ENCODE measurements around the gene UVRAG. TPM values are rescaled to one million over a fixed set of nuclear protein-coding genes. Genes with fewer than 3 reads are reported as not detected.

UVRAG gene
- total and polyA plus RNA-seq, 2 donors from 2014 or later = 7.2 to 27.9 TPM

GRCh38 chr11:76166314-76166713 is 351.3 kb downstream of the UVRAG start:
- intact Hi-C loops (cut with DNase I) = no loop called here
- FAIRE-seq = no peak

GRCh38 chr11:76167590-76167989 is 352.6 kb downstream of the UVRAG start:
- intact Hi-C loops (cut with DNase I) = no loop called here
- Histone ChIP-seq H3K36me3 (ENCODE audit: control insufficient read depth in 2 of 3, insufficient read depth in 3 of 3, low read length in 3 of 3) (no peaks in the 10 kb centered on the region), H3K4me3 (ENCODE audit: low read length in 3 of 3) (no peak overlapping the region), H3K9me3 (ENCODE audit: control insufficient read depth in 2 of 3, insufficient read depth in 1 of 3, low read length in 3 of 3) (no peaks in the 10 kb centered on the region), H3K9ac (ENCODE audit: low read length in 3 of 3) (no peak overlapping the region), H3K4me1 (ENCODE audit: control insufficient read depth in 2 of 3, insufficient read depth in 2 of 3, low read depth in 1 of 3, low read length in 3 of 3) (no peaks in the 10 kb centered on the region), H3K27me3 (ENCODE audit: control insufficient read depth, insufficient read depth, low read length) (no peaks in the 10 kb centered on the region), H3K27ac (ENCODE audit: low read depth in 2 of 2, low read length in 2 of 2) (no peak overlapping the region)
- DNase-seq = no peak
- TF ChIP-seq, protein P1, sequence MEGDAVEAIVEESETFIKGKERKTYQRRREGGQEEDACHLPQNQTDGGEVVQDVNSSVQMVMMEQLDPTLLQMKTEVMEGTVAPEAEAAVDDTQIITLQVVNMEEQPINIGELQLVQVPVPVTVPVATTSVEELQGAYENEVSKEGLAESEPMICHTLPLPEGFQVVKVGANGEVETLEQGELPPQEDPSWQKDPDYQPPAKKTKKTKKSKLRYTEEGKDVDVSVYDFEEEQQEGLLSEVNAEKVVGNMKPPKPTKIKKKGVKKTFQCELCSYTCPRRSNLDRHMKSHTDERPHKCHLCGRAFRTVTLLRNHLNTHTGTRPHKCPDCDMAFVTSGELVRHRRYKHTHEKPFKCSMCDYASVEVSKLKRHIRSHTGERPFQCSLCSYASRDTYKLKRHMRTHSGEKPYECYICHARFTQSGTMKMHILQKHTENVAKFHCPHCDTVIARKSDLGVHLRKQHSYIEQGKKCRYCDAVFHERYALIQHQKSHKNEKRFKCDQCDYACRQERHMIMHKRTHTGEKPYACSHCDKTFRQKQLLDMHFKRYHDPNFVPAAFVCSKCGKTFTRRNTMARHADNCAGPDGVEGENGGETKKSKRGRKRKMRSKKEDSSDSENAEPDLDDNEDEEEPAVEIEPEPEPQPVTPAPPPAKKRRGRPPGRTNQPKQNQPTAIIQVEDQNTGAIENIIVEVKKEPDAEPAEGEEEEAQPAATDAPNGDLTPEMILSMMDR (IDR thresholded peaks at IDR 0.05; ENCODE audit: borderline replicate concordance, extremely low read depth, insufficient read depth) = no peak
- no peak for FAIRE-seq

More at GRCh38 chr11:76166314-76166713, 351.3 kb downstream of the UVRAG start:
- Histone ChIP-seq H3K9me3 (ENCODE audit: control insufficient read depth in 2 of 3, insufficient read depth in 1 of 3, low read length in 3 of 3) (no peaks in the 10 kb centered on the region), H3K36me3 (ENCODE audit: control insufficient read depth in 2 of 3, insufficient read depth in 3 of 3, low read length in 3 of 3) (no peaks in the 10 kb centered on the region), H3K4me3 (ENCODE audit: low read length in 3 of 3) (no peak overlapping the region), H3K9ac (ENCODE audit: low read length in 3 of 3) (no peak overlapping the region), H3K27me3 (ENCODE audit: control insufficient read depth, insufficient read depth, low read length) (no peaks in the 10 kb centered on the region), H3K27ac (ENCODE audit: low read depth in 2 of 2, low read length in 2 of 2) (no peak overlapping the region), H3K4me1 (ENCODE audit: control insufficient read depth in 2 of 3, insufficient read depth in 2 of 3, low read depth in 1 of 3, low read length in 3 of 3) (no peaks in the 10 kb centered on the region)
- no peak for DNase-seq
- TF ChIP-seq, protein P1 (IDR thresholded peaks at IDR 0.05; ENCODE audit: borderline replicate concordance, extremely low read depth, insufficient read depth) = no peak

GRCh38 chr11:76169473-76169896 is 354.5 kb downstream of the UVRAG start:
- no peaks in the 10 kb centered on the region for H3K27me3 ChIP-seq (ENCODE audit: control insufficient read depth, insufficient read depth, low read length)
- no peaks in the 10 kb centered on the region for H3K4me1 ChIP-seq (ENCODE audit: control insufficient read depth in 2 of 3, insufficient read depth in 2 of 3, low read depth in 1 of 3, low read length in 3 of 3)
- no peak overlapping the region for H3K9ac ChIP-seq (ENCODE audit: low read length in 3 of 3)
- intact Hi-C loops (cut with DNase I) = no loop called here
- no peak for FAIRE-seq
- TF ChIP-seq, protein P1 (IDR thresholded peaks at IDR 0.05; ENCODE audit: borderline replicate concordance, extremely low read depth, insufficient read depth) = no peak
- no peak overlapping the region for H3K27ac ChIP-seq (ENCODE audit: low read depth in 2 of 2, low read length in 2 of 2)
- DNase-seq = peak in 3 of 5 donors; percentile 33 to 55 (median 37)
- H3K9me3 ChIP-seq (ENCODE audit: control insufficient read depth in 2 of 3, insufficient read depth in 1 of 3, low read length in 3 of 3) = no peaks in the 10 kb centered on the region
- no peak overlapping the region for H3K4me3 ChIP-seq (ENCODE audit: low read length in 3 of 3)
- no peaks in the 10 kb centered on the region for H3K36me3 ChIP-seq (ENCODE audit: control insufficient read depth in 2 of 3, insufficient read depth in 3 of 3, low read length in 3 of 3)

DNA sequence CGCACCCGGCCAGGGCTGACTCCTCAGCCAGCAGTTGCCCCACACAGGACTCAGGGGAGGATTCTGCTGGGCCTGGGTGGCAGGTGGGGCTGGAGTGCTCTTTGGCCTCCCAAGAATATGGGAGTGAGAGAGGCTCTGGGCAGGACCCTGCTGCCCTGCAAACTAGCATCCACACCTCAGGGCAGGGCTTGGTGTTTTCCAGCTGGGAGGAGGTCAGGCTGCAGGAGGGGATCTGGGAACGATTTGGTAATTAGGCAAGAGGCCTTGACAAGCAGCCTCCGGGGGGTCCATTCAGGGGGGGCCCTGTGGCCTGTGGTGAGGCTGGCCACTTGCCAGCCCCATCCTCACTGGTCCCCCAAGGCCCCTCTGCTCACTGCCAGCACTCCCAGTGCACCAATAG is 355.5 kb downstream of the UVRAG start:
- Histone ChIP-seq H3K4me1 (ENCODE audit: control insufficient read depth in 2 of 3, insufficient read depth in 2 of 3, low read depth in 1 of 3, low read length in 3 of 3) (no peaks in the 10 kb centered on the region), H3K9me3 (ENCODE audit: control insufficient read depth in 2 of 3, insufficient read depth in 1 of 3, low read length in 3 of 3) (no peaks in the 10 kb centered on the region), H3K9ac (ENCODE audit: low read length in 3 of 3) (no peak overlapping the region), H3K4me3 (ENCODE audit: low read length in 3 of 3) (no peak overlapping the region), H3K27me3 (ENCODE audit: control insufficient read depth, insufficient read depth, low read length) (no peaks in the 10 kb centered on the region), H3K27ac (ENCODE audit: low read depth in 2 of 2, low read length in 2 of 2) (no peak overlapping the region), H3K36me3 (ENCODE audit: control insufficient read depth in 2 of 3, insufficient read depth in 3 of 3, low read length in 3 of 3) (no peaks in the 10 kb centered on the region)
- intact Hi-C loops (cut with DNase I) = no loop called here
- FAIRE-seq (no peak), DNase-seq (no peak)
- TF ChIP-seq, protein P1 (IDR thresholded peaks at IDR 0.05; ENCODE audit: borderline replicate concordance, extremely low read depth, insufficient read depth) = no peak

Data from kidney (tissue), 14 donors.